OCI-LY3 (cell line): Measurements from ENCODE around the gene SIL1.
"Not testable (repeated sequence)": the region's sequence is repeated elsewhere in the genome, so short reads cannot be mapped to it uniquely, and the experiment has no call there.

Source experiments
- H2AFZ ChIP-seq: fragments of 200-600, 300-600 bp; shearing (Covaris generic); 2 replicates; pipeline ENCODE4 v1.6.0; 2014; ENCODE audit warnings: antibody characterized with exemption, low read depth, low read length
- H3K27ac ChIP-seq: fragments of 200-600, 300-600 bp; sonication (generic); 2 replicates; pipeline ENCODE4 v1.5.1; 2014; ENCODE audit warnings: mild to moderate bottlenecking, low read length, moderate library complexity, mixed read lengths
- H3K27me3 ChIP-seq: fragments of 200-600, 300-600 bp; sonication (generic); 2 replicates; pipeline ENCODE4 v1.6.1; 2014; ENCODE audit warnings: low read depth, low read length, mixed read lengths
- H3K36me3 ChIP-seq: fragments of 200-600, 300-600 bp; sonication (generic); replicated peaks from 2 replicates; pipeline ENCODE3; 2014; ENCODE audit warnings: low read depth, low read length, mixed read lengths
- H3K4me1 ChIP-seq: fragments of 300-600, 200-600 bp; sonication (generic); 2 replicates; pipeline ENCODE4 v1.6.1; 2014; ENCODE audit warnings: low read length, mixed read lengths
- H3K4me2 ChIP-seq: fragments of 200-600, 300-600 bp; sonication (generic); 2 replicates; pipeline ENCODE4 v1.6.1; 2014; ENCODE audit warnings: low read length, mixed read lengths
- H3K4me3 ChIP-seq: fragments of 300-600, 200-600 bp; sonication (generic); 2 replicates; pipeline ENCODE4 v1.5.1; 2014; ENCODE audit warnings: antibody characterized with exemption, mild to moderate bottlenecking, low read length, moderate library complexity
- H3K79me2 ChIP-seq: fragments of 300-600, 200-600 bp; shearing (Covaris generic); 2 replicates; pipeline ENCODE4 v1.6.1; 2014; ENCODE audit warnings: mild to moderate bottlenecking, low read length, mixed read lengths
- H3K9ac ChIP-seq: fragments of 300-600, 200-600 bp; shearing (Covaris generic); 2 replicates; pipeline ENCODE4 v1.6.0; 2014; ENCODE audit warnings: mild to moderate bottlenecking, low read length, moderate library complexity
- H3K9me3 ChIP-seq: fragments of 200-600, 300-600 bp; shearing (Covaris generic); 2 replicates; pipeline ENCODE4 v1.6.1; 2014; ENCODE audit warnings: low read length, mixed read lengths; ENCODE audit not compliant: insufficient read depth
- H4K20me1 ChIP-seq: fragments of 200-600, 300-600 bp; sonication (generic); 2 replicates; pipeline ENCODE4 v1.6.1; 2016; ENCODE audit warnings: low read length, mixed read lengths; ENCODE audit not compliant: insufficient read depth
- CTCF ChIP-seq: fragments of 200-600, 300-600 bp; sonication (generic); IDR thresholded peaks from 2 replicates; pipeline ENCODE4 v1.5.1; 2014; ENCODE audit warnings: antibody characterized with exemption, low read length, low read depth
- EZH2phosphoT487 ChIP-seq: fragments of 200-600 bp; shearing (Covaris generic); IDR thresholded peaks from 2 replicates; pipeline ENCODE4 v1.6.1; 2018; ENCODE audit warnings: antibody characterized with exemption, mixed run types, low read depth

The SIL1 gene

GRCh38 chr5:139062910-139063663, 135.1 kb downstream of the SIL1 start:
- H2AFZ ChIP-seq = no peak overlapping the region
- no peaks in the 10 kb centered on the region for H3K36me3 ChIP-seq
- no peaks in the 10 kb centered on the region for H3K27me3 ChIP-seq
- no peak for TF ChIP-seq CTCF
- TF ChIP-seq EZH2phosphoT487 = no peak
- H4K20me1 ChIP-seq = no peaks in the 10 kb centered on the region
- H3K9me3 ChIP-seq = no peaks in the 10 kb centered on the region
- H3K9ac ChIP-seq = no peak overlapping the region
- H3K79me2 ChIP-seq = 0 out of 2 replicates have a peak, but pooled peaks cover under 1% of the 10 kb centered on the region
- H3K27ac ChIP-seq = no peak overlapping the region
- H3K4me3 ChIP-seq = no peak overlapping the region
- H3K4me2 ChIP-seq = no peak overlapping the region
- peaks cover 1% of the 10 kb centered on the region for H3K4me1 ChIP-seq

- Histone ChIP-seq H3K4me1 (no peaks in the 10 kb centered on the region; the same call in 1 of the 2 replicates), H4K20me1 (no peaks in the 10 kb centered on the region), H3K4me2 (no peak overlapping the region), H3K36me3 (no peaks in the 10 kb centered on the region), H3K9me3 (no peaks in the 10 kb centered on the region), H3K79me2 (no peaks in the 10 kb centered on the region), H2AFZ (no peak overlapping the region), H3K27ac (no peak overlapping the region), H3K27me3 (no peaks in the 10 kb centered on the region), H3K4me3 (no peak overlapping the region), H3K9ac (no peak overlapping the region)
- TF ChIP-seq EZH2phosphoT487 = no peak
- no peak for TF ChIP-seq CTCF
Measured at GRCh38 chr5:139061856-139062255, 136.3 kb downstream of the SIL1 start.

- Histone ChIP-seq H3K27me3 (no peaks in the 10 kb centered on the region), H3K27ac (no peak overlapping the region), H3K36me3 (no peaks in the 10 kb centered on the region), H3K4me2 (no peak overlapping the region), H2AFZ (no peak overlapping the region), H3K4me1 (no peaks in the 10 kb centered on the region; the same call in 1 of the 2 replicates), H3K79me2 (no peaks in the 10 kb centered on the region), H3K9ac (no peak overlapping the region), H4K20me1 (no peaks in the 10 kb centered on the region), H3K9me3 (no peaks in the 10 kb centered on the region), H3K4me3 (no peak overlapping the region)
- TF ChIP-seq EZH2phosphoT487 (no peak), CTCF (no peak)
Measured at GRCh38 chr5:139061274-139061673, 136.9 kb downstream of the SIL1 start.

GRCh38 chr5:139058121-139058520, 140.0 kb downstream of the SIL1 start:
- Histone ChIP-seq H3K4me2 (no peak overlapping the region), H3K36me3 (no peaks in the 10 kb centered on the region), H3K4me3 (no peak overlapping the region), H2AFZ (no peak overlapping the region), H3K9me3 (no peaks in the 10 kb centered on the region), H3K27me3 (no peaks in the 10 kb centered on the region), H3K9ac (no peak overlapping the region), H3K79me2 (no peaks in the 10 kb centered on the region), H3K4me1 (no peaks in the 10 kb centered on the region), H3K27ac (no peak overlapping the region), H4K20me1 (no peaks in the 10 kb centered on the region)
- TF ChIP-seq EZH2phosphoT487 = no peak
- TF ChIP-seq CTCF = no peak

GRCh38 chr5:139057045-139057939, 140.9 kb downstream of the SIL1 start:
- H3K27me3 ChIP-seq, H4K20me1 ChIP-seq, H3K27ac ChIP-seq, H3K9me3 ChIP-seq, H3K4me1 ChIP-seq, H3K36me3 ChIP-seq, H3K79me2 ChIP-seq, H3K4me3 ChIP-seq, H3K9ac ChIP-seq, H2AFZ ChIP-seq, H3K4me2 ChIP-seq: not testable (repeated sequence)
